Measurements from ENCODE around the gene MGAT2. TPM values are rescaled to one million over a fixed set of nuclear protein-coding genes. Genes with fewer than 3 reads are reported as not detected.
A peak's percentile ranks its signal among the peaks of the same experiment; 100 is the strongest.

MGAT2 gene
- total and polyA plus RNA-seq, 2 experiments from 2014 or later, result 53.5 to 81.3 TPM

GRCh38 chr14:49659526-49660455, 39.2 kb downstream of the MGAT2 start:
- DNase-seq (ENCODE audit: low spot score), result no peak
- Histone ChIP-seq H3K79me2 (peaks cover 2% of the 10 kb centered on the region), H2AFZ (no peak overlapping the region), H3K9me3 (ENCODE audit: low read depth) (no peaks in the 10 kb centered on the region), H3K4me1 (ENCODE audit: insufficient read depth) (no peaks in the 10 kb centered on the region), H3K4me3 (no peak overlapping the region), H3K27ac (peak overlapping the region; percentile 26), H3K27me3 (no peaks in the 10 kb centered on the region), H4K20me1 (ENCODE audit: insufficient read depth, poor library complexity, severe bottlenecking) (no peaks in the 10 kb centered on the region), H3K36me3 (replicated peaks; ENCODE audit: insufficient read depth, low read depth) (no peaks in the 10 kb centered on the region), H3K4me2 (no peak overlapping the region), H3K9me2 (replicated peaks; ENCODE audit: insufficient read depth) (no peaks in the 10 kb centered on the region)
- WGBS (ENCODE audit: low lambda C conversion rate, missing lambda C conversion rate), result 65% methylated on average over 2 of the region's 2 CpGs
- TF ChIP-seq EZH2 (IDR thresholded peaks at IDR 0.05; ENCODE audit: borderline replicate concordance) (no peak), CTCF (IDR thresholded peaks at IDR 0.05; ENCODE audit: poor library complexity) (no peak), EZH2phosphoT487 (IDR thresholded peaks at IDR 0.05; ENCODE audit: low read depth, severe bottlenecking, unreplicated experiment) (no peak)

- no peak for DNase-seq (ENCODE audit: low spot score)
- Histone ChIP-seq H3K4me1 (ENCODE audit: insufficient read depth) (no peaks in the 10 kb centered on the region), H3K27me3 (no peaks in the 10 kb centered on the region), H3K9me3 (ENCODE audit: low read depth) (no peaks in the 10 kb centered on the region), H3K36me3 (replicated peaks; ENCODE audit: insufficient read depth, low read depth) (no peaks in the 10 kb centered on the region), H4K20me1 (ENCODE audit: insufficient read depth, poor library complexity, severe bottlenecking) (no peaks in the 10 kb centered on the region), H3K9me2 (replicated peaks; ENCODE audit: insufficient read depth) (no peaks in the 10 kb centered on the region), H2AFZ (no peak overlapping the region), H3K27ac (no peak overlapping the region), H3K4me2 (no peak overlapping the region), H3K4me3 (no peak overlapping the region), H3K79me2 (no peaks in the 10 kb centered on the region)
- TF ChIP-seq EZH2 (IDR thresholded peaks at IDR 0.05; ENCODE audit: borderline replicate concordance) (no peak), EZH2phosphoT487 (IDR thresholded peaks at IDR 0.05; ENCODE audit: low read depth, severe bottlenecking, unreplicated experiment) (no peak), CTCF (IDR thresholded peaks at IDR 0.05; ENCODE audit: poor library complexity) (no peak)
Measured at GRCh38 chr14:49670475-49670874, 49.9 kb downstream of the MGAT2 start.

Small RNA genes lying within 50 kb of the gene (small RNA-seq; reads per million reads assigned to genes)
- gene AL139099.3 (not detected), gene AL139099.4 (not detected), gene RF00019 (not detected)

Other genes starting within 250 kb of the MGAT2 start
- gene RPS29, start 34.4 kb upstream of the MGAT2 start, total RNA-seq, result 3,841 and 4,104 TPM in 2 replicates
- gene RPS29, start 34.4 kb upstream of the MGAT2 start, polyA plus RNA-seq, result 875 and 983 TPM in 2 replicates
- 10.1 and 15.4 TPM in 2 replicates for gene LRR1, start 21.9 kb upstream of the MGAT2 start, total RNA-seq
- gene LRR1, start 21.9 kb upstream of the MGAT2 start, polyA plus RNA-seq, result 10.6 and 14.8 TPM in 2 replicates
- gene RPL36AL, start 173 bp upstream of the MGAT2 start, total RNA-seq, result 175 and 208 TPM in 2 replicates
- gene RPL36AL, start 173 bp upstream of the MGAT2 start, polyA plus RNA-seq, result 277 TPM in 2 replicates
- gene DNAAF2, start 14.4 kb downstream of the MGAT2 start, total RNA-seq, result 16.7 and 19.8 TPM in 2 replicates
- gene DNAAF2, start 14.4 kb downstream of the MGAT2 start, polyA plus RNA-seq, result 17.6 and 20.6 TPM in 2 replicates
- gene POLE2, start 67.4 kb downstream of the MGAT2 start, total RNA-seq, result 7.6 and 12.0 TPM in 2 replicates
- gene POLE2, start 67.4 kb downstream of the MGAT2 start, polyA plus RNA-seq, result 3.2 and 3.9 TPM in 2 replicates
- gene KLHDC1, start 72.3 kb downstream of the MGAT2 start, total RNA-seq, result 4.6 and 6.7 TPM in 2 replicates
- gene KLHDC1, start 72.3 kb downstream of the MGAT2 start, polyA plus RNA-seq, result 1.2 and 5.4 TPM in 2 replicates
- gene KLHDC2, start 147.4 kb downstream of the MGAT2 start, total RNA-seq, result 114 and 118 TPM in 2 replicates
- gene KLHDC2, start 147.4 kb downstream of the MGAT2 start, polyA plus RNA-seq, result 122 and 140 TPM in 2 replicates
- gene NEMF, start 232.0 kb downstream of the MGAT2 start, total RNA-seq, result 34.0 and 62.9 TPM in 2 replicates
- gene NEMF, start 232.0 kb downstream of the MGAT2 start, polyA plus RNA-seq, result 49.5 and 69.9 TPM in 2 replicates

Data from hepatocyte (in vitro differentiated cells).